ENCODE results near the gene METRNL.

GRCh38 chr17:83071966-83072562 is 7.3 kb upstream of the METRNL start:
- TF ChIP-seq CTCF (IDR thresholded peaks at IDR 0.05) (no peak), POLR2A (IDR thresholded peaks at IDR 0.05) (no peak)

Measured in uterus (tissue), 2 donors.